Endometrial microvascular endothelial cells (primary cell): ENCODE measurements around the gene UBXN1. TPM values are rescaled to one million over a fixed set of nuclear protein-coding genes. Genes with fewer than 3 reads are reported as not detected.
"Not testable (repeated sequence)": the region's sequence is repeated elsewhere in the genome, so short reads cannot be mapped to it uniquely, and the experiment has no call there.

Experiments used
- in situ Hi-C: cut with HindIII; loops from 2 replicates; pipeline ENCODE4 v1.10.0; 2017; ENCODE audit warnings: low sequenced_read_pairs, low pct_unique_long_range_greater_than_20kb; ENCODE audit errors: inconsistent ontology term
- total RNA-seq: library from RNA; depleted of rRNA; stranded (reverse); fragments of >200 nt; gene quantifications from one replicate; pipeline ENCODE4 v1.2.3, GENCODE V29; 2015; ENCODE audit errors: inconsistent ontology term

UBXN1 gene
- total RNA-seq, 1 donor from 2014 or later: 89.8 TPM

DNA sequence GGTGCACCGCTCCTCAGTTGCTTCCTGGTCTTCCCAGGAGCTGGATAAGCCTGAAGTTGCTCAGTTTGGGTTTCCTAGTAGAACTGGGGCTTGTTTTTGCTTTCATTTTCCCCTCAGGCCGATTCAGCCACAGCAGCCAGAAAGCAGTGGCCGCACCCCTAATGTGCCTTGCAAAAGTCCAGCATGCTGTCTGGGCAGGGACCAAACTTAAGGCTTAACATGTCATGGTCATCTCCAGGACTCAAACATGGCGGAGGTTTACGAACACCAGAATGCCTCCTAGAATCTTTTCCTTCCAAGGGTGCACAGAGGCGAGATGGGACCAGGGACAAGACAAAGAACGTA is 31.1 kb upstream of the UBXN1 start:
- in situ Hi-C loops: no loop called here

DNA sequence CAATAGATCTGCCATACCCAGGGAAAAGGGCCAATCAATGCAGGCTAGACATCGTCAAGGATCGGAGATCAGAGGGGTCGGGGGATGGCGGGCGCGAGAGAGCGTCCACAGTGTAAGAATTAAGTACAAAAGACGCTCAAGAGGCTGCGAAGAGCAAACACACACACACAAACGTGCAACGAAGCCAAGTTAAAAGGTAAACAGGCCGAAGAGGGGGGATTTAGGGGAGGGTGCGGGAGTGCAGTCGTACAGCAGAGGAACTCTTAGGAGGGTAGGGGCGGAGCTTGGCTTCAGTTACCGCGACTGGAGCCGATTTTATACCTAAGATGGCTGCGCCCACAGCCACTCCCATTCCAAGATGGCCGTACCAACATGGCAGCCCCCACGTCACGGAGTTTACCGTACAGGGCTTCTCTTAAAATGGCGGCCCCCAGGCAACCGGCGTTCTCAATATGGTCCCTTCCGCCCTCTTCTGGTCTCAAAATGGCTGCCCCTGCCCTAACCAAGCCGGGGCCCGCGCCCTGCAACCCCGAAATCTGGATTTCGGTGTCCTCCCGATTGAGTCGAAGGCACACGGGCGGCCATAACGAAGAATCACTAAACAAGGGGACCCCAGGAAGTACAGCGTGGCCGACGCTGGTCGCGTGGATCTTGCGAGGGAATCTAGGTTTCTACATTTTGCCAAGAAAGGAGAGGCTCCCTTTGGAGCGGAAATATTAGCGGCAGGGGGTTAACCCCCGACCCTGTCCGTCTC is 30.6 kb upstream of the UBXN1 start:
- in situ Hi-C loops: no loop called here

DNA sequence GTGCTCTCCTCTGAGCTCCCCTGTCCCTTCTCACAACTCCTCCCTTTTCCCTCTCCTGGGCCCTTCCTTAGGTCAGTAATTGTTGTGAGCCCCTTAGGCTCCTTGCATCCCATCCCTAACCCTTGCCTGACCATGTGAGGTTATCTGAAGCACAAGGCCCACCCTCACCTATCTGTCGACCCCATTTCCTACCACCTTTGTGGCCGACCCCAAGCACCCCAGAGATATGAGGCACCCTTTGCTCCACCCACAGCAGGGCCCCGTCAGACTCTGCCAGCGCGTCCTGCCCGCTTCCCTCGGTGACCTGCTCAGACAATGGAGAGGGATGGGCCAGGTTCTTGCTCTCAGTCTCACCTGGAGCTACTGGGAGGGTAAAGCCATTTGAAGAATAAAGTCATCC is 29.9 kb upstream of the UBXN1 start:
- in situ Hi-C loops: no loop called here

DNA sequence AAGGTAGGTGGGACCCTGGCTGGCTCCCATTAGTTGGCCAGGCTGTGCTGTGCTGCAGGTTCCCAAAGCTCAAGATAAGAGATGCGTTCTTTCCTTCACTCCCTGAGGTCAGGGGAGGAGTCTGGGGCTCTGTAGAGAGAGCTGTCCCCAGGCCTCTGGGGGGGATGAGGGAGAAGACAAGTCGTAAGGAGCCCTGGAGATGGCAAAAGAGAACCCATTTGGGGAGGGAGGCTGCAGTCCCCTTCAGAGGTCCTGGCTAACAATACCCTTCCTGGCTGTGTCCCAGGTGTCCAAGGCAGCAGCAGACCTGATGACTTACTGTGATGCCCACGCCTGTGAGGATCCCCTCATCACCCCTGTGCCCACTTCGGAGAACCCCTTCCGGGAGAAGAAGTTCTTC is 29.5 kb upstream of the UBXN1 start:
- in situ Hi-C loops: no loop called here

DNA sequence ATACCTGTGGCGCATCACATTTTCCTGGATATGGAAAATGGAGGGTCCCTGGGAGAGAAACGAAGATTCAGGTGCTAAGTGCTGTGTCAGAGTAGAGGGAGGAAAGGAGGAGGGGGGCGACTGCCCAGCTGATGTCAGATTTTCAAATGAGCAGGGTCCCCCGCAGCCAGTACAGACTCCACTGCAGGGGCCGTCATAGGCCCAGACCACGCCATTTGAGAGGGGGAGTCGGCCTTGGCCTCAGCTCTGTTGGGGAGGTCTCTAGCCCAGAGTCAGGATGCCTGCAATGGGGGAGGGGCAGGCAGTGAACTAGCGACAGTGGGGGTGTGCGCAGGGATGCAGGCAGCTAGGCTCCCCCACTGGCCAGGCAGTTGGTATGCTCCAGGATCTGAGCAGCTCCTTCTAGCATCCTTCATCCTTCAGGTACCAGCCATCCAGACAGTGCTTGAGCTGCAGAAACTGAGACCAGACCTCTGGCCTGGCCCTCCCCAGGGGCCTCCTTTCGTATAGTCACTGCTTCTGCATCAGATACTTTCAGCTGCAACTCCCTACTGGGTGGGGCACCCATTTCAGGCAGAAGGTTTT is 28.5 kb upstream of the UBXN1 start, which contains the start of the genes BSCL2 and GNG3:
Gene BSCL2, minus strand, starts transcription at position 148 of the 585 bp plus-strand sequence. CDS start 229 bp downstream, outside the sequence.
Gene GNG3, plus strand, starts transcription at position 400 of the 585 bp plus-strand sequence. CDS start 620 bp downstream, outside the sequence.
- in situ Hi-C loops: no loop called here

DNA sequence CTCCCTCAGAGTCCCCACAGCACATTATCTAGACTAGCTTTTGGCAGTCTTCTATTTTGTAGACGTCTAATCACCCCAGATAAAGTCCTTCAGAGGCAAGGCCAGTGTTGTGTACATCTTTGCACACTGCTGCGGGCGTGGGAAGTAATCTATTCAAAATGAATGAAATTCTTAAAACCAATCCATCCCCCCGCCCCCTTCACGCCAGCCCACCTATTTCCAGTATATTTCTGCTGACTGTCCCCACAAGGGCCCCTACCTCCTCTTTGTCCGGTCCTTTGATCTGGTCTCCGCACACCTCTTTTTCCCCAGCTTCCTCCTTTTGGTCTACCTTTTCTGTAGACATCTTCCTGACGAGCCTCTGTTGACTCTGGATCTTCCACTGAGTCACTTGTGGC is 28.0 kb upstream of the UBXN1 start:
- in situ Hi-C loops: no loop called here

DNA sequence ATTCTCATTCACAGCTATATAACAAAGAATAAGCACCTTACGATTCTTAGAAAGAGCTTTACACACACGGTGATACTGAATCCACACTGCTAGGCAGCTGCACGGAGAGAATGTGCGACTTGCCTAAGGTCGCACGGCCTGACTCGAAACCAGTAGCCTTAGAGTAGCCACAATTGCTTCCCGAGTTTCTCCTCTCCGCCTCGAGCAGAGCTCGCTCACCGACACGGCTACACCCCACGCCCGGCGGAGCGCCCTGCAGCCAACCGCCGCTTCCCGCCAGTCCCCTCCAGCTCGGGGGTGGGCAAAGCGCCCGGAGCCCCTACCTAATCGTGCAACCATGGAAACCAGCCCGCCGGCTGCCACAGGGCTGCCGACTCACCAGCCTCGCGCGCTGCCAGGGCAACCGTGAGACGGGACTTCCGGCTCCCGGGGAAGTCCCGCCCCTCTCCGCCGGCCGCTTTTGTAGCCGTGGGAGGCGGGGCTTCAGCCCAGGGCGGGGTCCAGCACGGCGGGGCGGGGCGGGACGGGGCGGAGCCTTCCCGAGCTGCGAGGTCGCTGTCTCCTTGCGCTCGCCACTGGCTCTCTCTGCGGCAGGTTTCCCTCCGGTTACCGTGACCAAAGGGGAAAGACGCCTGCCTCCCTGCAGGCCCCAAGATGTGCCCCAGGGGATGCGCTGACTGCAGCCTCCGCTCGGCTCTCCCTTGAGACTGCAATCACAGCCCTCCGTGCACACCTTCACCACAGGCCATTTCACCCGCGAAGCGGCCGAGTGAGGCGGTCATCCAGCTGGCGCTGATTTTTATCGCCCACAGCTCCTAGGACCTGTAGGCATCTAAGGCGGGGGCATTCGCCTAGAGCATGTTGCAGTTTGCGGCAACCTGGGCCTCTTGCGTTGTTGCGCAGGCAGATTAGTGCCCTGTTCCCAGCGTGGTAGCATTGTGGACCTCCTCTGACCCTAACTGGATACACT is 27.3 kb upstream of the UBXN1 start:
- in situ Hi-C loops: no loop called here

DNA sequence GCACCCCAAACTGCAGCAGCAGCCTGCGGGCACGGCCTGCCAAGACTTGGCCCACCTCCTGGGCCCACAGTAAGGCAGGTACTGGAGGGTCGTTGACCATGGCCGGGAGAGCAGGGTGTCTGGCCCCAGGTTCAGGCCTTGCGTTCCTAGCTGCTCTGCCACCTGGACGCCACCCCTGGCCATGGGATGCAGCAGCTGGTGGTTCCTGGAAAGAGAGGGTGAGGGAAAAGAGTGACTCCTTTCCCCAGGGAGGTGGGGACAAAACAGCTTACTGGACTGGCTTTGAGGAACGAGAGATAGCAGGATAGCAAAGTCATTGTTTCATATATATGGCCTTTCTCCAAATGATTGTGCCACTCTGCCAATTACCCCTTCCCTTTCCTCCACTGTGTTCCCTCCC is 26.5 kb upstream of the UBXN1 start:
- in situ Hi-C loops: no loop called here

DNA sequence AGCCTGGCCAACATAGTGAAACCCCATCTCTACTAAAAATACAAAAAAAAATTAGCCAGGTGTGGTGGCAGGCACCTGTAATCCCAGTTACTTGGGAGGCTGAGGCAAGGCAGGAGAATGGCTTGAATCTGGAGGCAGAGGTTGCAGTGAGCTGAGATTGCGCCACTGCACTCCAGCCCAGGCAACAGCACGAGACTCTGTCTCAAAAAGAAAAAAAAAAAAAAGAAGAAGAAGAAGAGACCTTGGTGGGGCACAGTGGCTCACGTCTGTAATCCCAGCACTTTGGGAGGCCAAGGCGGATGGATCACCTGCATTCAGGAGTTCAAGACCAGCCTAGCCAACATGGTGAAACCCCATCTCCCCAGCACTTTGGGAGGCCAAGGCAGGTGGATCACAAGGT is 25.0 kb upstream of the UBXN1 start:
- in situ Hi-C loops: not testable (repeated sequence)

DNA sequence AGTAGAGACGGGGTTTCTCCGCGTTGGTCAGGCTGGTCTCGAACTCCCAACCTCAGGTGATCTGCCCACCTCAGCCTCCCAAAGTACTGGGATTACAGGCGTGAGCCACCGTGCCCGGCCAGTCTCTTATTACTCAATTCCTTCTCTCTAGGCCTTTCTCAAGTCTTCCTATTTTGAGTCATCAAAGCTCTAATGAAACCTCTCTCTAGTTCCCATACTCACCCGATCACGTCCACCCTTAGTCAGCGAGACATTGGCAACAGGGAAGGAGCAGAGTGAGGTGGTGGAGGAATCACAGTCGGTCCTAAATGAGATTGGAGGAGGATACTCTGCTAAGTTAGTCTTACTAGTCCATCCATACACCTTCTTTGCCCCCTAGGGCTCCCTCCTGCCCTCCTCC is 23.4 kb upstream of the UBXN1 start:
- in situ Hi-C loops: no loop called here

DNA sequence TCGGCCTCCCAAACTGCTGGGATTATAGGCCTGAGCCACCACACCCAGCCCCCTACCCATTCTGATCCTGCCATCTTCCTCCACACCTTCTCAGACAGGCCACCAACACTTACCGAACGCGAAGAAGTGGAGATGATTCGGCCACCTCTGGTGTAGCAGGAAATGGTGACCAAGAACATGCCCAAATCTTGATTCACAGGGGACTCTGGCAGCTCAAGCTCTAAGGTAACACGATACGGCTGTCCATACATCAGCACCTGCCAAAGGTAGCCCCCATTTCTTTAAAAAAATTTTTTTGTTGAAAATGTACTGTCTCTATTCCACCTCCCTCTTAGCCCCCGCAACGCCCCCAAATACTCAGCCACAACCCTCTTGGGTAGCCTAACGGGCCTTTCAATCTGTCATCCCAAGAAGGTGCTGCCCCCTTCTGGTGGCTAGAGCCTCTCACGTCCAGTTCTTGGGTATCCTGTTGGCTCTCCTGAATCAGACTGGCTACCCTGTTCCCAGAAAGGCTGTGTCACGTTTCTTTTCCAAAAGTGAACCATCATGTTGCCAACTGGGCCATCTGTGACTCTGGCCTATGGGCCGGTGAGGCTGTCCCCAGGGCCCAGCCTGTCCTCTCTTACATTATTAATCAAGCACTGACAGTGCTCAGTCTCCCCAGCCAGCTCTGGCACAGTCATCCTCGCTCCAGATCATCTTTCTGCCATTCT is 15.7 kb upstream of the UBXN1 start:
- in situ Hi-C loops: loop anchor here (10.0 kb wide), 1 partner anchor 60 kb away; no protein-coding TSS in a partner anchor

DNA sequence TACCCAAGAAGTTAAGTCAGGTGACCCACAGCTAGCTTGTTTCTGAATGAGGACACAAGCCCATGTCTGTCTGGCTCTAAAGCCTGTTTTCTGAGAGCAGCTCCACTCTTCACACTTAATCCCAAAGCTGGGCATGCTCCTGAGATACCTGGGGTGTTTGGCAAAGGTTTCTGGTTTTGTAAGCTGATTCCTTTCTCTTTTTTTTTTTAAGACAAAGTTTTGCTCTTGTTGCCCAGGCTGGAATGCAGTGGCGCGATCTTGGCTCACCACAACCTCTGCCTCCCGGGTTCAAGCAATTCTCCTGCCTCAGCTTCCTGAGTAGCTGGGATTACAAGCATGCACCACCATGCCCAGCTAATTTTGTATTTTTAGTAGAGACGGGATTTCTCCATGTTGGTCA is 14.8 kb upstream of the UBXN1 start:
- in situ Hi-C loops: loop anchor here (10.0 kb wide), 1 partner anchor 59 kb away; no protein-coding TSS in a partner anchor

DNA sequence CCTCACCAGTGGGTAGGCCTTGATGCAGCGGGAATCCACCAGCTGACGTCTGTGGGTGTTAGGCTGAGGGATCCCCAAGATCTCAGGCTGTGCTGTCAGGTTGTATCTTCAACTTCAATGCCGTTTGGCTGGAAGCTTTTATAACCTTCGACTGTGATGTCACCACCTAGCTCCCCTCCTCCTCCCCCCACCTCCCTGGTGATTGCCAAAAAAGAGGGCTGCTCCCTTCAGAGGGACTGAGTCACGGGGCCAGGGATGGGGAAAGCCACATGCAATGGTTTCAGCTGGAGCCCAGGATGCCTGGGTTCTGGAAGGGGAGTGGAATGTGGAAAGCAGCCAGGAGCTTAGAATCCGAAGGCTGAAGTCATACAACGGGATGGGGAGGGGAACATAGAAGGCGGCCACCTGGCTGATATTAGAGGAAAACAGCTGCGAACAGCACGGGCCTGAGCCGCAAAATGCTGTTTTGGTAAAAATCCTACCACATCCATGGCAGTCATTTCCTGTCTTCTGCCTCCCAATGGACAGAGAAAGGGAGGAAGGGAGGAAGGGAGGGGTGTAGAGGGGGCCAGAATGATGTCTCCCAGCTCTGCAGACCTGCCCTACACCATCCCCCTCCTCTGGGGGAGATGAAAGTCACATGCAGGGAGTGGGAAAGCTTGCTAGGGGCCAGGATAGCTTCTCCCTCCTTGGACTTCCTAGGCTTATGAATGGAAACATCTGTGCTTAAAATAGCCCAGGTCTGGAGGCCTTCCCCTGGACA is 10.7 kb upstream of the UBXN1 start, which contains the start of gene LRRN4CL:
Gene LRRN4CL, minus strand, starts transcription at position 110 of the 763 bp plus-strand sequence. CDS start 1,022 bp downstream, outside the sequence.
- in situ Hi-C loops: loop anchor here (10.0 kb wide), 1 partner anchor 55 kb away; no protein-coding TSS in a partner anchor

DNA sequence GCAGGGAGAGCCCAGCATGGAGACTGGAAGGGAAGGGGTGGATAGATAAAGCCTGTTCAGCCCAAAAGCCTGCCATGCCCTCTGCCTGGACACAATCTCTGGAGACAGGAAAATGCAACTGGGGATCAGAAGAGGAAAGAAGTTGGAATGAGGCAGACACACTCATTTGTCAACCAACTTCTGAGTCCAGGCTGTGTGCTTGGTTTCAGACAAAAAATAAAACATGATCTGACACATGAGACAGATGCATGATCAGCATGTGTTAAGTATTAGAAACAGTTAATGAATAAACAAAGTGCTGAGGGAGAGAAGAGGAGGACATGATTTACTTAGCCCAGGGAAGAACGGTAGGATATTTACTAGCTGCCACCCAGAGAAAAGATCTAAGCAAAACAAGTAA is 9.6 kb upstream of the UBXN1 start:
- in situ Hi-C loops: no loop called here

DNA sequence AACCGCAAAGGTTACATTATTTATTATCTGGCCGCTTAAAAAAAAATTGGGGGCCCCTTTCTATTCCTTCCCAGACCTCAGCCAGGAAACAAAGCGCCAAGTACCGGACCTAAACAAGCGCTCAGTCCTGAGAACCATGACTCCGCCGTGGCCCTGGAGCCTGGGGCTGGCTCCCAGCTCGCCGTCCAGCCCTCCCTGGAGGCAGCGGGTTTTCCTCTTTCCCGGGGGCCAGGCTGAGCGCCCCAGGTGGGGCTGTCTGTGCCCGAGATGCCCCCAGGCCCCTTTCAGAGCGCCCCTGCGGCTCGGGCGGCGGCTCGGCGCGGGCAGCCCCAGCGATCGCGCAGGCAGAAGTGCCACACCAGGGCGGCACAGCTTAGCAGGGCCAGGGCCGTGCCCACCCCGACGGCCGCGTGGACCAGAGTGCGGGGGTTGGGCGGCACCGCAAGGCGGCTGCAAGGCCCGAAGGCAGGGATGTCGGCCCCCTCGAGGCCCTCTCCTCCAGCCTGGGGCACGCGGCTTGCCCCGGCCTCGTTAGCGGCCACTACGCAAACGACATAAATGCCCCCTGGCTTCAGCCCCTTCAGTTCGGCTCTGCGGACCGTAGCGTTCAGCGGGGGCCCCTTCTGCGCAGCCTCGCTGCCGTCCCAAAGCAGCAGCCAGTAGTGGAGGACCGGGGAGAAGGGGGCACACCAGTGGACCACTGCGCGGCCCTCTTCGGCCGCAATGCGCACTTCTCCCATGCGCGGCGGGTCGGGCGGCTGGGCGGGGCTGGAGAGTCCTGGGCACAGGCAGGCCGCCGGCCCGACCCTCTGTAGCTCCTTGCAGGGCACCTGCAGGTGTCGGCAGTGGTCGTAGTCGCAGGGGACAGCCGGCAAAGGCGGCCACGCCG is 8.9 kb upstream of the UBXN1 start:
- in situ Hi-C loops: no loop called here

DNA sequence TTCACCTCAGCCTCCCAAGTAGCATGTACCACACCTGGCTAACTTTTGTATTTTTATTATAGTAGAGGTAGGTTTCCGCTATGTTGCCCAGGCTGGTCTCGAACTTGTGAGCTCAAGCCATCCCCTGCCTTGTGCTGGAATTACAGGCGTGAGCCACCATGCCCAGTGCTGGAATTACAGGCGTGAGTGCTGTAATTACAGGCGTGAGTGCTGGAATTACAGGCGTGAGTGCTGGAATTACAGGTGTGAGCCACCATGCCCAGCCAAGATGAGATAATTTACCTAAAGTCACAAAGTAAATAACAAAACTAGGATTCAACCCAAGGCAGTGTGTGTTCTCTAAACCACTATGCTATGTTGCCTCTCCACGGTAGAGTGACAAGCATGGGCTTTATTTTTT is 3.6 kb upstream of the UBXN1 start:
- in situ Hi-C loops: no loop called here

DNA sequence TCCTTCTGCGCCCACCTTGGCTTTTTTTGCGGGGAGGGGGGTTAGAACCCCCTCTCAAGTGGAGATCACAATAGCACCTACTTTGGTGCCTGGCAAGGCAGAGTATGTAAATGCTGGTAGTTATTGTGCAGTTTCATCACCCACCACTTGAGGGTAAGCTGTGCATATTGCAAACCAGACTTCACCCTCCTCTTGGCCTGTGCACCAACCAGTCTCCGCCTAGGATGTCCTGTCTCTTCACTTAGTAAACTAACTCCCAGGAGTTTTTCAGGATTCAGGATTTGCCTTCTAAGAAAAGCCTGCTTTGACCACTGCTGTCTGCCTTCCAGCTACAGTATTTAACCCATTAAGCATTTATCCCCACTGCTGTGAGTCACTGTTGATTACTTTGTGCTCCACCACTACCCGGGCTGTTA is 2.0 kb upstream of the UBXN1 start:
- in situ Hi-C loops: no loop called here
